NOMO-1 (cell line): ENCODE data around the gene GRIP1.

Experiments
- DNase-seq, 2 experiments: peaks; one replicate each; lab custom pipeline; 2025; ENCODE audit not compliant: unreplicated experiment in 2 of 2; lab: John Stamatoyannopoulos, UW

The GRIP1 gene

GRCh38 chr12:66301944-66302826 is 376.7 kb downstream of the GRIP1 start, which contains the start of gene HELB:
Gene HELB (plus strand): TSS chr12:66302493. CDS start chr12:66302604, 111 bp downstream.
- DNase-seq, result peak; percentile 95 to 97

GRCh38 chr12:66297923-66298322 is 381.0 kb downstream of the GRIP1 start:
- no peak for DNase-seq
